Skeletal muscle cell (primary cell): ENCODE data around the gene GABRQ.

Source experiments
- DNase-seq: peaks from one replicate; pipeline ENCODE4 v3.0.0-alpha.2; 2010; ENCODE audit warnings: low read depth
- H3K4me3 ChIP-seq: 2 replicates; pipeline ENCODE4 v1.5.1; 2011; ENCODE audit warnings: low read depth, mild to moderate bottlenecking, control low read depth, low read length, moderate library complexity

GABRQ gene

GRCh38 chrX:152637649-152638442 lies at the start of gene GABRQ:
TSS of gene GABRQ (plus strand) at chrX:152637895. CDS start at chrX:152638203, 308 bp downstream.
- DNase-seq: no peak
- H3K4me3 ChIP-seq: peak within 1 kb of the TSS; percentile 15

- H3K4me3 ChIP-seq: no peak overlapping the region
- DNase-seq: no peak
These were observed 49.5 kb upstream of the GABRQ start for GRCh38 chrX:152588206-152588605.

GRCh38 chrX:152600853-152601633 lies 36.7 kb upstream of the GABRQ start:
- H3K4me3 ChIP-seq: no peak overlapping the region
- DNase-seq: no peak

- no peak for DNase-seq
These were observed 35.7 kb upstream of the GABRQ start for GRCh38 chrX:152601848-152602616.

GRCh38 chrX:152614791-152615190 lies 22.9 kb upstream of the GABRQ start:
- H3K4me3 ChIP-seq: no peak overlapping the region
- DNase-seq: no peak

More at GRCh38 chrX:152601848-152602616, 35.7 kb upstream of the GABRQ start:
- no peak overlapping the region for H3K4me3 ChIP-seq

GRCh38 chrX:152619897-152620296 lies 17.8 kb upstream of the GABRQ start:
- no peak overlapping the region for H3K4me3 ChIP-seq
- no peak for DNase-seq

GRCh38 chrX:152632445-152633097 lies 5.1 kb upstream of the GABRQ start:
- H3K4me3 ChIP-seq: no peak overlapping the region
- DNase-seq: no peak

- no peak for DNase-seq
- no peak overlapping the region for H3K4me3 ChIP-seq
These were observed 1.8 kb upstream of the GABRQ start for GRCh38 chrX:152635941-152636340.

GRCh38 chrX:152638443-152638904 lies 779 bp downstream of the GABRQ start:
- no peak for DNase-seq
- H3K4me3 ChIP-seq: no peak overlapping the region

- H3K4me3 ChIP-seq: no peak overlapping the region
- no peak for DNase-seq
These were observed 1.7 kb downstream of the GABRQ start for GRCh38 chrX:152639426-152639825.

GRCh38 chrX:152640034-152640818 lies 2.5 kb downstream of the GABRQ start:
- no peak overlapping the region for H3K4me3 ChIP-seq
- no peak for DNase-seq

GRCh38 chrX:152641256-152641875 lies 3.7 kb downstream of the GABRQ start:
- H3K4me3 ChIP-seq: no peak overlapping the region
- DNase-seq: no peak

- DNase-seq: no peak
- H3K4me3 ChIP-seq: no peak overlapping the region
These were observed 4.3 kb downstream of the GABRQ start for GRCh38 chrX:152641996-152642395.

- no peak for DNase-seq
- H3K4me3 ChIP-seq: no peak overlapping the region
These were observed 5.4 kb downstream of the GABRQ start for GRCh38 chrX:152642931-152643564.

GRCh38 chrX:152646961-152647360 lies 9.3 kb downstream of the GABRQ start:
- no peak for DNase-seq
- no peak overlapping the region for H3K4me3 ChIP-seq

GRCh38 chrX:152647978-152648377 lies 10.3 kb downstream of the GABRQ start:
- DNase-seq: no peak
- H3K4me3 ChIP-seq: no peak overlapping the region

- no peak for DNase-seq
- H3K4me3 ChIP-seq: no peak overlapping the region
These were observed 14.4 kb downstream of the GABRQ start for GRCh38 chrX:152652060-152652459.

- no peak for DNase-seq
- H3K4me3 ChIP-seq: no peak overlapping the region
These were observed 14.8 kb downstream of the GABRQ start for GRCh38 chrX:152652467-152652866.
